GM19328 (cell line): ENCODE results near the gene USP3.
"Not testable (repeated sequence)": the region's sequence is repeated elsewhere in the genome, so short reads cannot be mapped to it uniquely, and the experiment has no call there.

Source experiments
- ATAC-seq: cut with Tn5 transposase; IDR thresholded peaks from one replicate; pipeline ENCODE4 v1.9.1; 2021; ENCODE audit warnings: mild to moderate bottlenecking, moderate library complexity; ENCODE audit not compliant: unreplicated experiment

USP3 gene

GRCh38 chr15:63475707-63476106 is 28.7 kb upstream of the USP3 start:
- ATAC-seq, result no peak

- ATAC-seq, result no peak
Measured at GRCh38 chr15:63476229-63476632, 28.2 kb upstream of the USP3 start.

- no peak for ATAC-seq
Measured at GRCh38 chr15:63478243-63478642, 26.1 kb upstream of the USP3 start.

- no peak for ATAC-seq
Measured at GRCh38 chr15:63480441-63480821, 24.0 kb upstream of the USP3 start.

- ATAC-seq, result no peak
Measured at GRCh38 chr15:63481105-63481810, 23.1 kb upstream of the USP3 start.

GRCh38 chr15:63482874-63483323 is 21.5 kb upstream of the USP3 start:
- no peak for ATAC-seq

- ATAC-seq, result no peak
Measured at GRCh38 chr15:63483521-63484371, 20.6 kb upstream of the USP3 start.

GRCh38 chr15:63484433-63485186 is 19.8 kb upstream of the USP3 start:
- ATAC-seq, result no peak

- peak; percentile 50 for ATAC-seq
Measured at GRCh38 chr15:63487076-63487757, 17.2 kb upstream of the USP3 start.

GRCh38 chr15:63487758-63488397 is 16.5 kb upstream of the USP3 start:
- not testable (repeated sequence) for ATAC-seq

- ATAC-seq, result no peak
Measured at GRCh38 chr15:63488398-63488960, 15.9 kb upstream of the USP3 start.

GRCh38 chr15:63489352-63489751 is 15.0 kb upstream of the USP3 start:
- ATAC-seq, result no peak

GRCh38 chr15:63490345-63491034 is 13.9 kb upstream of the USP3 start:
- ATAC-seq, result no peak

- no peak for ATAC-seq
Measured at GRCh38 chr15:63491116-63491827, 13.1 kb upstream of the USP3 start.

- ATAC-seq, result no peak
Measured at GRCh38 chr15:63491979-63492378, 12.4 kb upstream of the USP3 start.

- no peak for ATAC-seq
Measured at GRCh38 chr15:63492541-63493077, 11.8 kb upstream of the USP3 start.

GRCh38 chr15:63493436-63493835 is 11.0 kb upstream of the USP3 start:
- ATAC-seq, result no peak

- ATAC-seq, result no peak
Measured at GRCh38 chr15:63494408-63494807, 10.0 kb upstream of the USP3 start.

GRCh38 chr15:63495343-63495742 is 9.1 kb upstream of the USP3 start:
- ATAC-seq, result no peak
